SK-N-SH (cell line): ENCODE measurements around the gene AHCYL1.
A peak's percentile ranks its signal among the peaks of the same experiment; 100 is the strongest.

Experiments used
- CTCF ChIP-seq: fragments of 200-600 bp; sonication (generic); IDR thresholded peaks from 2 replicates; pipeline ENCODE4 v1.6.1; 2017; ENCODE audit warnings: antibody characterized with exemption, mild to moderate bottlenecking, moderate library complexity
- EP300 ChIP-seq, 2 experiments: IDR thresholded peaks; 2 replicates each; pipeline versions ENCODE4 v1.4.0 to v1.6.1; 2012; ENCODE audit warnings: borderline replicate concordance in 1 of 2, low read depth in 1 of 2, low read length in 1 of 2
- EZH2phosphoT487 ChIP-seq: fragments of 200-600 bp; sonication (generic); IDR thresholded peaks from 2 replicates; pipeline ENCODE4 v1.6.1; 2017; ENCODE audit warnings: low read depth, mixed run types, mild to moderate bottlenecking, antibody characterized with exemption, moderate library complexity, borderline replicate concordance
- FOSL2 ChIP-seq: IDR thresholded peaks from 2 replicates; pipeline ENCODE4 v1.4.0; 2012; ENCODE audit warnings: low read depth, mild to moderate bottlenecking, moderate library complexity, borderline replicate concordance
- PBX3 ChIP-seq: IDR thresholded peaks from 2 replicates; pipeline ENCODE4; 2012
- POLR2AphosphoS5 ChIP-seq: IDR thresholded peaks from 2 replicates; pipeline ENCODE4 v1.6.1; 2012; ENCODE audit warnings: low read depth, low read length
- RAD21 ChIP-seq: IDR thresholded peaks from 2 replicates; pipeline ENCODE4 v1.6.1; 2012; ENCODE audit warnings: mild to moderate bottlenecking, low read length
- REST ChIP-seq: IDR thresholded peaks from 2 replicates; pipeline ENCODE4 v1.6.1; 2012; ENCODE audit warnings: mild to moderate bottlenecking, low read depth, low read length, moderate library complexity
- RXRA ChIP-seq: IDR thresholded peaks from 2 replicates; pipeline ENCODE4 v1.4.0; 2012; ENCODE audit warnings: low read depth, mild to moderate bottlenecking, borderline replicate concordance
- SIN3A ChIP-seq: IDR thresholded peaks from 2 replicates; pipeline ENCODE4 v1.6.1; 2012; ENCODE audit warnings: low read depth, mild to moderate bottlenecking, low read length, moderate library complexity, borderline replicate concordance
- TAF1 ChIP-seq: IDR thresholded peaks from 2 replicates; pipeline ENCODE4 v1.6.1; 2012; ENCODE audit warnings: low read depth, mild to moderate bottlenecking, low read length, moderate library complexity, borderline replicate concordance
- USF2 ChIP-seq: fragments of 150-350 bp; IDR thresholded peaks from 2 replicates; pipeline ENCODE4 v1.6.1; 2017; ENCODE audit warnings: antibody characterized with exemption, low read length, low read depth, borderline replicate concordance
- YY1 ChIP-seq: IDR thresholded peaks from 2 replicates; pipeline ENCODE4 v1.4.0; 2012; ENCODE audit warnings: low read depth, mild to moderate bottlenecking
- ZBTB33 ChIP-seq: IDR thresholded peaks from 2 replicates; pipeline ENCODE4 v1.4.0; 2012; ENCODE audit warnings: low read depth, borderline replicate concordance

GRCh38 chr1:110056776-110057175 lies 72.2 kb downstream of the AHCYL1 start:
- TF ChIP-seq REST: no peak
- TF ChIP-seq CTCF: no peak
- TF ChIP-seq EP300 (IDR thresholded peaks at IDR 0.05; ENCODE audit: borderline replicate concordance in 1 of 2, low read depth in 1 of 2, low read length in 1 of 2): no peak; a peak in 1 of 4 replicates
- TF ChIP-seq POLR2AphosphoS5: no peak
- TF ChIP-seq USF2: no peak
- TF ChIP-seq ZBTB33: no peak
- TF ChIP-seq RAD21: no peak
- TF ChIP-seq TAF1: no peak
- no peak for TF ChIP-seq SIN3A
- peak; percentile 60; the same call in 1 of the 2 replicates for TF ChIP-seq FOSL2
- peak; percentile 62; the same call in 1 of the 2 replicates for TF ChIP-seq PBX3
- no peak for TF ChIP-seq RXRA
- TF ChIP-seq EZH2phosphoT487: no peak
- TF ChIP-seq YY1: no peak
